ENCODE results near the gene DDX19B. TPM values are rescaled to one million over a fixed set of nuclear protein-coding genes. Genes with fewer than 3 reads are reported as not detected.
"Not testable (repeated sequence)": the region's sequence is repeated elsewhere in the genome, so short reads cannot be mapped to it uniquely, and the experiment has no call there.

DDX19B gene
- total RNA-seq, 1 donor from 2014 or later = 24.2 TPM

GRCh38 chr16:70306880-70307279 lies 7.9 kb downstream of the DDX19B start:
- no peak for DNase-seq (ENCODE audit: low spot score in 2 of 2)
- intact Hi-C loops (cut with DNase I) = no loop called here
- H3K4me1 ChIP-seq = no peaks in the 10 kb centered on the region
- H3K4me3 ChIP-seq = no peak overlapping the region
- no peak overlapping the region for H3K27ac ChIP-seq
- peaks cover 0 to 3% of the 10 kb centered on the region in 2 donors for H3K36me3 ChIP-seq
- TF ChIP-seq CTCF (IDR thresholded peaks at IDR 0.05) = no peak
- H3K9me3 ChIP-seq = no peaks in the 10 kb centered on the region
- H3K27me3 ChIP-seq = no peaks in the 10 kb centered on the region

GRCh38 chr16:70307726-70308125 lies 8.7 kb downstream of the DDX19B start:
- DNase-seq (ENCODE audit: low spot score in 2 of 2); H3K27me3 ChIP-seq; H3K9me3 ChIP-seq; H3K4me1 ChIP-seq; H3K4me3 ChIP-seq; H3K27ac ChIP-seq; intact Hi-C loops (cut with DNase I); H3K36me3 ChIP-seq: not testable (repeated sequence)

GRCh38 chr16:70320121-70320520 lies 21.1 kb downstream of the DDX19B start:
- Histone ChIP-seq H3K4me1 (no peaks in the 10 kb centered on the region), H3K27me3 (no peaks in the 10 kb centered on the region), H3K36me3 (peaks cover 56 to 92% of the 10 kb centered on the region in 2 donors), H3K27ac (no peak overlapping the region), H3K9me3 (no peaks in the 10 kb centered on the region), H3K4me3 (no peak overlapping the region)
- no peak for DNase-seq (ENCODE audit: low spot score in 2 of 2)
- no peak for TF ChIP-seq CTCF (IDR thresholded peaks at IDR 0.05)
- intact Hi-C loops (cut with DNase I) = no loop called here

- no peak for TF ChIP-seq CTCF (IDR thresholded peaks at IDR 0.05)
- no peak overlapping the region for H3K4me3 ChIP-seq
- no peaks in the 10 kb centered on the region for H3K27me3 ChIP-seq
- H3K27ac ChIP-seq = no peak overlapping the region
- peaks cover 59 to 86% of the 10 kb centered on the region in 2 donors for H3K36me3 ChIP-seq
- no peaks in the 10 kb centered on the region for H3K4me1 ChIP-seq
- H3K9me3 ChIP-seq = no peaks in the 10 kb centered on the region
- DNase-seq (ENCODE audit: low spot score in 2 of 2) = no peak
- intact Hi-C loops (cut with DNase I) = no loop called here
These were observed 26.2 kb downstream of the DDX19B start for GRCh38 chr16:70324998-70325747.

- peaks cover 65 to 68% of the 10 kb centered on the region in 2 donors for H3K36me3 ChIP-seq
- intact Hi-C loops (cut with DNase I) = no loop called here
These were observed 32.1 kb downstream of the DDX19B start for GRCh38 chr16:70331091-70331490.

More at GRCh38 chr16:70331091-70331490, 32.1 kb downstream of the DDX19B start:
- DNase-seq (ENCODE audit: low spot score in 2 of 2) = no peak
- Histone ChIP-seq H3K9me3 (no peaks in the 10 kb centered on the region), H3K4me1 (no peaks in the 10 kb centered on the region), H3K4me3 (no peak overlapping the region), H3K27me3 (no peaks in the 10 kb centered on the region), H3K27ac (no peak overlapping the region)
- TF ChIP-seq CTCF (IDR thresholded peaks at IDR 0.05) = no peak

Measured in ascending aorta (tissue), 2 donors.